T-helper 22 cell (primary cell): Measurements from ENCODE around the gene COL4A6.

Experiments
- DNase-seq: peaks from one replicate; pipeline ENCODE4 v3.0.0-alpha.2; 2020; ENCODE audit warnings: low read depth

COL4A6 gene

DNA sequence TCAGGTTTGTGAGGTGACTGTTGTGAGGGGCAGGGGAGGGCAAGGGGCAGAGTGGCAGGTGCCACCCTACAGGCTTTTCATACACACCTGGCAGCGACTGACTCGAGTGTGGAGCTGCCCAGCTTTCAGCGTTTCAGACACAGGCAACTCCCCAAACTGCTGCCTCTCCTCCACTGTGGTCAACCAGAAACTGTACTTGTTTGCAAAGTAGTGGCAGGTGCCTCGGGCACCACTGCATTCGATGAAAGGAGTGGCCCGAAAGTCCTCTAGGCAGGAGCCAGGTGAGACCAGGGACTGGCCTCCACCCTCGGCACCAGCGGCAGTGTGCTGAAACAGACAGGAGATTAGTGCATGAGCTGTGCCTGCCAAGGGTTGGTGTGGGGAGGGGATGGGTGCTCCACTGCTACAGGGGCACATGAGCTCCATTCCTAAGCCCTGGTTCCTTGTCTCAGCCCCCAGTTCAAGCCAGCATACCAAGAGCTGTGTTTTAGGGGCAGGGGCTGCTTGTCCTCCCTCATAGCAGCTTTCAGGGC is 281.2 kb downstream of the COL4A6 start:
- no peak for DNase-seq

DNA sequence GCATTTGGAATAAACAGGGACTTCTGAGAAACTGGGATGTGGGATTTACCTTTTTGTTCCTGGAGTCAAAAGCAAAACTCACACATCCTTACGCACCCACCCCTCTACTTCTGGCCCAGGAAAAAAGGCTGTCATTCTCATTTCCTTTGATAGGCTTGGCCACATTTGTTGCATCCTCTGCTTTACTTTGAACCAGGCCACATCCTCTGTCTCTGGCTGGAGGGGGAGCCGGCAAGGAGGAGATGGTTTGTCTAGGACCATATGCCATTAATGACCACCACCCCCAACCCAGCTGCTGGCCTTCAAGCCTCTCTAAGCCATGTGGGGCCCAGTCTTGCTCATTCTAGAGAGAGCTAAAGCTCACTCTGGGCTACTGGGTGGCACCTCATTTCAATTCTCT is 282.1 kb downstream of the COL4A6 start:
- no peak for DNase-seq

DNA sequence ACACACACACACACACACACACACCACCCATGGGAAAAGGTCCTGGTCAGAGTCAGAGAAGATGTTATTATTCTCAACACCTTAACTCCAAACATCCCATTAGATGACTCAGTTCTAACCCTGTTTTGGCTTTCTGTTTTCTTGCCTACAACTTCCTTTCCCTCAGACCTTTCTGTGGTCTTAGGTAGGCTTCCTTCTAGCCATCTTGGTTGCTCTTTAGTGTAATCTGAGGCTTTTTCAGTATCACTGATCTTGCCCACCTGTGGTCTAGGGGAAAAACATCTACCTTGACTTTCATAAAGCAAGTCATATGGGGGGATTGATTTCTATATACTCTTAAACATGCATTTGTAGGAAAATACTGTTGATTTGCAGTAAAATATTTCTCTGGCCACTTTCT is 289.7 kb downstream of the COL4A6 start:
- no peak for DNase-seq

DNA sequence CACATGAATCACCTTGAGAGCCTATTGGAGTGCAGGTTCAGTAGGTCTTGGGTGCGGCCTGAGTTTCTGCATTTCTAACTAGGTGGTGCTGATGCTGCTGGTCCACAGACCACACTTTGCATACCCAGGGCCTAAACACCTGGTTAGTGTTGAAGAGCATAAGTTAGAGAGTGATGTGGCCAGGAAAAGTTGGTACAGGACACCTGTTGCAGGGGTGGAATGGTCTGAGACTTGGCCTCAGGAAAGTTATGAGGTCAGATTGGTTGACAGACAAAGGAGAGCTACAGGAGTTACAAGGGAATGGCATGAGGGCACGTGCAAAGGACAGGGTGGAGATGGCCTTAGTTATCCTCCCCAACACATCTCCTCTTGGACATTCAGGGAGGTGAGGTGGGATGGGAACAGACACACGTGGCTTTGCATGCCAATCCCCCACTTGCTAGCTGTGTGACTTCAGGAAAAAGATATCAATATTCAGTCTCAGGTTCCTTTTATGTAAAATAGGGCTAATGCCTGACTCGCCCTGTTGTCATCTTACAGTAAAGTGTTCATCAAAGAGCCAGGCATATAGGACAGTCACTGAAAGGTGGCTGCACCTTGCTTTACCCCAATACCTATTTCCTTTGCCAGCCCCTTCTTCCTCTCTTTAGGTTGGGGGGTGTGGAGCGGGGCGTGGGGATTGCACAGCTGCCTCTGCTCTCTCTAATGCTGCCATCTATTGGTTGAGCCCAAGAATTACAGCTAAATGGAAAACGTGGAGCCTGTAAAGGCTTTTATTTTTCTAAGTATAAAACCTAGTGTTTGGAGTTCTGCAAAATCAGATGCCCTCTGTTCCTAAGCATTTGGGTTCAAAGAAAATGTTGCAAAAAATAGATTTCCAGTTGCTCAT is 299.2 kb downstream of the COL4A6 start:
- DNase-seq: no peak

DNA sequence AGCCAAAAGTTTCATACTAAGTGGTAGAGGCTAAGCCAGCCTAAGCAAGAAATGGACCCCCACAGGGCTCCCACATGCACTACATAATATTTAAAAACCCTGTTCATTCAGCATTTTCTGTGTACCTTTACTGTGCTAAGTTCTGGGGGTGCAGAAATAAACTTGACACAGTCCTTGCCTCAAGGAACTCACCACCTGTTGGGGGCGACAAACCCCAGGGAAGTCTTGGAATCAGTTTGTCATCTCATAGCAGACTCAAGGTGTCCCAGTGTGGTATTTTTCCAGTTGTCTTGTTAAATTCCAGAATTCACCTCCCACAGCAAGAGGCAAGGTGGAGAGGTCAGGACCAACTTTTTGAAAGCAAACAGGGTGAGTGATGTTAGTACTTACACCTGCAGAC is 303.5 kb downstream of the COL4A6 start:
- DNase-seq: no peak

DNA sequence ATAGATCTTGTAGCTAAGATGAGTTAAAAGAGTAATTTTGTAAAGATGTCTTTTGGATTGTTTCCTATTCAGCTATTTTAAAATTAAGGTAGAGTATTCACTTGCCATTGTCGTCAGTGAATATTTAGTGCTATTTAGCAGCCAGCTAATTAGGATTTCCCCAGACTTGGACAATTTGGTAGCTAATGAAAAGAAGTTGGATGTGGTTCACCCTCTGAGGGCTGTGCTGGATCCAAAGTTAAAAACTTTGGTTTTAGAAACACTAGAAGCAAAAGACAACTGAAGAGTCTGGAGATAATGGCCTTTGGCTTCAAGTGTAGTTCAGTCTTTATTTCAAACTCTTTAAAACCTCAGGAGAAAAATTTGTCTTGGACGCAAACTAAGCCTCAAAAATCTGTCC is 305.3 kb downstream of the COL4A6 start:
- no peak for DNase-seq

DNA sequence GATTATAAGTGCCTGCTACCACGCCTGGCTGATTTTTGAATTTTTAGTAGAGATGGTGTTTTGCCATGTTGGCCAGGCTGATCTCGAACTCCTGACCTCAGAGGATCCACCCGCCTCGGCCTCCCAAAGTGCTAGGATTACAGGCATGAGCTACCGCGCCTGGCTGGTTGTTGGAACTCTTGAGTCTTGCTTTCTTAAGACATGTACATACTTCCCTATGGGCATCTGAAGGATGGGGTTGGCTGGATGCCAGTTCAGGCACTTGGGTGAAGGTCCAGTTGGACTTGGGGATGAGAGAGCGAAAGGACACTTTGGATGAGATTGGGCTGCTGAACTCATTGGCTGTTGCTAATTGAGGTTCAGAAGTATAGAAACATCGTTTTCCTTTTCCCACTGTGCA is 306.2 kb downstream of the COL4A6 start:
- no peak for DNase-seq

DNA sequence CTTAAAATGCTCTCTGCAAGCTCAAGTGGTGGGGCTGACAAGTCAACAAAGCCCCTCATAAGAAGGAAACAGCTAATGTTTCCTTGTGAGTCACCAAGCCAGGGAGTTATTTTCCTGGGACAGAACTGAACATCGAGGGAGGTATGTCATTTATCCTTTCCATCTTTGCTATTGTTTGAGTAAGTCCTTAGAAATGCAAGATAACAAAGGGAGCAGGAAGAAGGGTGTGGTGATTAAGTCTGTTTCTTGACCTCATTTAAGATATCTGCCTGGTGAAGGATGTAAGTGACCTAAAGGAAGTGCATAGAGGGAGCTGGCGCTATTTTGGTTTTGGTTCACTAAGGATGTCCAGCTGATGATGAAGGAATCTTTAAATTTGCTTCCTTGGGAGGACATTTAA is 306.8 kb downstream of the COL4A6 start:
- no peak for DNase-seq

DNA sequence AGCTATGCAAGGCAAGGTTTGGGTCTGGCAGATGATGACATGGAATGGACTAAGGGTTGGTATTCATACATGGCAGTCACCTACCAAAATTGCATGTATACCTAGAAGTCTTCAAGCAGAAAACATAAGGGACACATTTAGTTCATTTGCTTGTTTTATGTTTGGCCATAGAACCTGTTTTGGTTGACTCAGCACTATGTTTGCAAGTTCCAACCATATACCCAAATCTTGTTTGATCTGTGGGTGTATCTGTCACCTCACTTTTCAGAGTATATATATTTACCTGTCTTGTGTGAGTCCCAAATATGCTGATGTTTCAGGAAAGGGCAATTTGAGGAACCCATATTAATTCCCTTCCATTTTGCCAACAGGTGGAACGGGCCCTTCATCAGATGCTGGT is 307.3 kb downstream of the COL4A6 start:
- no peak for DNase-seq

DNA sequence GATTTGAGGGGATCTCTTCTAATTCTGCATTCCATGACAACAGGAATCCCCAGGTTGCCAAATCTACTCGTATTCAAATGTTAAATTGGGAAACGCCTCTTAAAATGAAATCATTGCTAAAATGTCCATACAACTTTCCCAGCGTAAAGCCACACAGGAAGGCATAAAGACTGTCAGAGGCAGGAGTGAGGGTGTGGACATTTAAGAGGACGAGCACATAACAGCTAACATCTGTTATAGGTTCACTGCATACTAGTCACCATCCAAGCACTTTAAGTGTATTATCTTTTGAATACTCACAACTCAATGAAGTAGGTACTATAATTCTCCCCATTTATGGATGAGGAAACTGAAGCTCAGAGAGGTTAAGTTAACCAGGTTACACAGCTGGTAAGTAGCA is 311.1 kb downstream of the COL4A6 start:
- DNase-seq: no peak

DNA sequence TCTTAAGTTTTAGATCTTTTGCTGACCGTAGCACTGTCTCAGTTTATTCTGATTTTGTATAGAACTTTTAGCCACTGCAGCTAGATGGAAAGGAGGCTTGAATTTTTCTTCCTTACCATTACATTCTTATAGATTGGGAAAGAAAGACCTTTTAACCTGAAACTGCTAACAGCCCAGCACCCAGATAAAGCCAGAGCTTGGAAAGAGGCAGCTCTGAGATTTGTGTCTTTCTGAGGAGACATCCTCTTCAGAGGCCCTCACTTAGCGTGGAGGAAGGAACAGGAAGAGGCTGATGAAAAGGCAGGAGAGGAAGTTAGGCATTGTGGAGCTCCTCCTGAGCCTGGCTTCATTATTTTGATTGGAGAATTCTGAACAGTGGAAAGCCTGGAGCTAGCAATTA is 311.6 kb downstream of the COL4A6 start:
- DNase-seq: no peak

DNA sequence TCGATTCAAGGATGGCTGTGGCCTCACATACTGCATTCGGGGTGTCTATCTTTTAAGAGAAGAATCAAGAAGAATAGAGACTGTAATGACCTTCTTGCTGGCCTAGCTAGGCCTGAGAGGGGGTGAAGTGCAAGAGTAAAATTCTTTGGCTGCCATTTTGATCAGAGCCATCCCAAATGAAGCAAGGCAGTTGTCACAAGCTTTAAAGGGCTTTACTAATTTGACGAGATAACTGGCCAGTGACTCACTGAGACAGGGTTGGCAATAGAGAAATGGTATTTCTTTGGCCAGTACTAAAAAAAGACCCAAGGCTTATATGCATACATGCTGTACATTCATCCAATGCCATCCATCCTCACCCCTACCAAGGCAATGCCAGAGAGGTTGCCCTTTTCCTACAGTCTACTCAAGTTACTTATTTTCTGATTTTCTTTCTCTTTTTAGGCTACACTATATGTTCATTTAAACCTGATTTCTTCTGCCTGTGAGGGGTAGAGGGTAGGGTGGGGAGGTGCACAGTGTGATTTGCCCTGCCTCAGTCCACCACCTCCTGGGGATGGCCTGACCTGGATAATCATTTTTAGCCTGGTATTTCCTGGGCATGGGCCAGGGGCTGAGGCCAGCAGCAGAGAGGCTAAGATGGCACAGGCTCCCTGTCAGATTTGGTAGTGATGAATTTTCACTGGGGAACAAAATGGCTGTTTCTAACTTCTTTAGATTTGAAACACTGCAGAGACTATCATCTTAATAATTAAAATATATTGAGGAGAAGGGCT is 314.4 kb downstream of the COL4A6 start:
- DNase-seq: no peak

DNA sequence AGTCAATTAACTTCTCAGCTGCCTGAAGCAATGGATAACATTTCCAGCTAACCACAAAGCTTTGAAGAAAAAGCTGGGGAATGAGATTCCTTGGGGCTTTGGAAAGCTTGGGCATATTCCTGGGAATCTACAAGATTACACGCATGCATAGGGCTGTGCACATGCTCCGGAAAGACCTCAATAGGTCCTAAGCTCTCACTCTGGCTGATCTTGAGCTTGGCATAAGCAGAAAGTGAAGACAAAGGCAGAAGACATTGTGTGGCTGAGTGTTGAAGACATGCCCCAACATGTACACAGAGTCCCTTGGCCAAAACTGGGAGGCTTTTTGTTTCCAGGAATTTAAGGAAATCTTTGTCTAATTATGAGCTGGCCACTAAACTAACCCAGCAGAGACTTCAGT is 315.5 kb downstream of the COL4A6 start:
- no peak for DNase-seq

DNA sequence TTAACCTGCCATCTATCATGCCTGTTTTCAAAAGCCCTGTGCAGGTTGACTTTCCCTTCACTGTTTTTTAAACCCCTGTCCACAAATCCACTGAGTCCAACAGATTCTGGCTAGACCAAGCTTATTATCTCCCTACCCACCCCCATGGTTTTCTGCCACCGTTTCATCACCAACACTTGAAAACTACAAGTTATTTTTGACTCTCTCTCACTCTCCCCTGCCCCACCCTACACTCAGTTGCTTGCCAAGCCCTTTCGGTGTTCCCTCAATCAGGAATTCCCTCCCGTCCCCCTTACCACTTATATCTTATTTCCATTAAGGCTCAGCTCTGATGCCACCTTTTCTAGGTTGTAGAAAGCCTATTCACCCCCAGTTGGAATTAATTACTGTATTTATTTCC is 316.9 kb downstream of the COL4A6 start:
- no peak for DNase-seq

DNA sequence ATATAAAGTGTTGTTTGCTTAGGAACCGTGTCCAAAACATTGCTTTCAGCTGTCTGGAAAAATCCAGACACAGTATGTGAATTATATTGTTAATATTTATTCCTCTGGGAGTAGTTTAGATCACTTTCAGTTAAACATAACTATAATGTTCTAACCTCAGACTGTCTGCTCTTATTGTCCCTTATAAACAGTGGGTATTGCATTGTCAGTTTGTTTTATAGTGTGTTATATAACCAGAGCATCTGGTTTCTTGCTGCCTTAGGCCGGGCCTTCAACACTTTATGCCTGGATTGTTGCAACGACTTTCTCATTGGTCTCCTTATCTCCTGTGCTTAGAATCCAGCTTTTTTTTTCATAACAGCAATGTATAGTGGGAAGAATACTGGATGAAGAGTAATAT is 320.2 kb downstream of the COL4A6 start:
- DNase-seq: no peak

DNA sequence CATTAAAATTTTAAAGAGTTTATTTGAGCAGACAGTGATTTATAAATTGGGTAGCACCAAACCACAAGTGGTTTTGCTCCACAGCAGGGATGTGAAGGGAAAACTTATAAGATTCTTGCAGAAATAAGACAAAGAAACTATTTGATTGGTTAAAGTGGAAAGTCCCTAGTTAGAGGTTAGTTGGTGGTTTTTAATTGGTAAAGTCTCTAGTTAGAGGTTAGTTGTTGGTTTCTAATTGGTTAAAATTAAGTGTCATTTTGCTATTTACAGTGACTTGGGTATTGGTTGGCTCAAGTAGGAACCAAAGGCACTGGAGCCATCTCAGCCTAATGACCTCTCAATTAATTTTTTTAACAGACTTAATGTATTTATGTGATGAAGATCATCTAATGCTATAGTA is 323.7 kb downstream of the COL4A6 start:
- DNase-seq: no peak
